Hepatocyte (in vitro differentiated cells): ENCODE measurements around the gene LILRA2. TPM values are rescaled to one million over a fixed set of nuclear protein-coding genes. Genes with fewer than 3 reads are reported as not detected.
"Not testable (repeated sequence)": the region's sequence is repeated elsewhere in the genome, so short reads cannot be mapped to it uniquely, and the experiment has no call there.

Source experiments
- DNase-seq: peaks from one replicate; pipeline ENCODE4 v3.0.0-alpha.2; 2016; ENCODE audit warnings: low spot score
- H2AFZ ChIP-seq: fragments of 200-600 bp; sonication (generic); 2 replicates; pipeline ENCODE4 v1.6.0; 2016; ENCODE audit warnings: antibody characterized with exemption, mild to moderate bottlenecking
- H3K27ac ChIP-seq: fragments of 200-600 bp; sonication (generic); 2 replicates; pipeline ENCODE4 v1.5.1; 2016; ENCODE audit warnings: mild to moderate bottlenecking
- H3K27me3 ChIP-seq: fragments of 200-600 bp; sonication (generic); 2 replicates; pipeline ENCODE4 v1.6.1; 2016
- H3K36me3 ChIP-seq: fragments of 200-600 bp; sonication (generic); replicated peaks from 2 replicates; pipeline ENCODE4 v1.5.1; 2016; ENCODE audit warnings: low read depth; ENCODE audit not compliant: insufficient read depth
- H3K4me1 ChIP-seq: fragments of 200-600 bp; sonication (generic); 2 replicates; pipeline ENCODE4 v1.5.1; 2016; ENCODE audit warnings: mild to moderate bottlenecking, moderate library complexity; ENCODE audit not compliant: insufficient read depth
- H3K4me2 ChIP-seq: fragments of 200-600 bp; sonication (generic); 2 replicates; pipeline ENCODE4 v1.6.0; 2016
- H3K4me3 ChIP-seq: fragments of 200-600 bp; sonication (generic); 2 replicates; pipeline ENCODE4 v1.5.1; 2016; ENCODE audit warnings: mild to moderate bottlenecking
- H3K79me2 ChIP-seq: fragments of 200-600 bp; sonication (generic); 2 replicates; pipeline ENCODE4 v1.6.0; 2017; ENCODE audit warnings: mild to moderate bottlenecking
- H3K9me2 ChIP-seq: fragments of 200-600 bp; sonication (generic); replicated peaks from 2 replicates; pipeline ENCODE4 v1.6.0; 2017; ENCODE audit warnings: mild to moderate bottlenecking; ENCODE audit not compliant: insufficient read depth
- H3K9me3 ChIP-seq: fragments of 200-600 bp; sonication (generic); 2 replicates; pipeline ENCODE4 v1.5.1; 2016; ENCODE audit warnings: low read depth, mild to moderate bottlenecking
- H4K20me1 ChIP-seq: fragments of 200-600 bp; sonication (generic); 2 replicates; pipeline ENCODE4 v1.6.0; 2016; ENCODE audit warnings: mild to moderate bottlenecking; ENCODE audit not compliant: insufficient read depth, poor library complexity, severe bottlenecking
- CTCF ChIP-seq: fragments of 200-600 bp; sonication (generic); IDR thresholded peaks from 2 replicates; pipeline ENCODE4 v1.5.1; 2016; ENCODE audit warnings: antibody characterized with exemption, mild to moderate bottlenecking; ENCODE audit not compliant: poor library complexity
- EZH2 ChIP-seq: fragments of 200-600 bp; sonication (generic); IDR thresholded peaks from 2 replicates; pipeline ENCODE4 v1.6.1; 2016; ENCODE audit warnings: antibody characterized with exemption, mild to moderate bottlenecking, borderline replicate concordance
- EZH2phosphoT487 ChIP-seq: fragments of 200-600 bp; sonication (generic); IDR thresholded peaks from one replicate; pipeline ENCODE4 v1.6.1; 2018; ENCODE audit warnings: antibody characterized with exemption, mild to moderate bottlenecking, low read depth, moderate library complexity; ENCODE audit not compliant: unreplicated experiment, severe bottlenecking
- WGBS: methylation state at CpG from one replicate; pipeline ENCODE4 v1.1.6; 2016; ENCODE audit warnings: low lambda C conversion rate; ENCODE audit errors: missing lambda C conversion rate; 5-methylcytosine and 5-hydroxymethylcytosine counted together
- polyA plus RNA-seq: library from polyadenylated mRNA; unstranded; fragments of >200 nt; fragmentation: Nextera tagmentation; extraction: Ambion mirVana; gene quantifications from 2 replicates; pipeline ENCODE4 v1.2.1, GENCODE V29; 2016
- small RNA-seq: library from RNA; depleted of rRNA; stranded (forward); fragments of <200 nt; gene quantifications from one replicate; pipeline ENCODE3, GENCODE V24; 2014
- total RNA-seq: library from RNA; depleted of rRNA; stranded (reverse); fragments of >200 nt; gene quantifications from 2 replicates; pipeline ENCODE4 v1.2.3, GENCODE V29; 2014

LILRA2 gene
- total and polyA plus RNA-seq, 2 experiments from 2014 or later = not detected

- DNase-seq = no peak
- Histone ChIP-seq H3K36me3 (no peaks in the 10 kb centered on the region), H3K4me1 (no peaks in the 10 kb centered on the region), H3K9me2 (no peaks in the 10 kb centered on the region), H2AFZ (no peak overlapping the region), H3K27me3 (no peaks in the 10 kb centered on the region), H3K27ac (no peak overlapping the region), H3K9me3 (no peaks in the 10 kb centered on the region), H4K20me1 (no peaks in the 10 kb centered on the region), H3K79me2 (no peaks in the 10 kb centered on the region), H3K4me2 (no peak overlapping the region), H3K4me3 (no peak overlapping the region)
- 75% methylated on average over 7 of the region's 7 CpGs for WGBS
- no peak for TF ChIP-seq EZH2
- TF ChIP-seq EZH2phosphoT487 = no peak
- TF ChIP-seq CTCF = no peak
Measured at GRCh38 chr19:54633401-54633800, 59.8 kb downstream of the LILRA2 start.

GRCh38 chr19:54636081-54636480, 62.5 kb downstream of the LILRA2 start:
- H3K27ac ChIP-seq, DNase-seq, H4K20me1 ChIP-seq, H3K4me3 ChIP-seq, H3K36me3 ChIP-seq, H3K4me2 ChIP-seq, H3K9me2 ChIP-seq, H3K27me3 ChIP-seq, H3K79me2 ChIP-seq, H3K9me3 ChIP-seq, H2AFZ ChIP-seq, H3K4me1 ChIP-seq: not testable (repeated sequence)
- 82% methylated on average over 9 of the region's 12 CpGs for WGBS

- DNase-seq = no peak
- TF ChIP-seq EZH2 (no peak), CTCF (no peak), EZH2phosphoT487 (no peak)
- no peaks in the 10 kb centered on the region for H3K79me2 ChIP-seq
- no peaks in the 10 kb centered on the region for H3K27me3 ChIP-seq
- no peaks in the 10 kb centered on the region for H4K20me1 ChIP-seq
- no peaks in the 10 kb centered on the region for H3K9me2 ChIP-seq
- H3K4me3 ChIP-seq = no peak overlapping the region
- 87% methylated on average over 18 of the region's 18 CpGs for WGBS
- no peak overlapping the region for H2AFZ ChIP-seq
- no peaks in the 10 kb centered on the region for H3K9me3 ChIP-seq
- H3K4me1 ChIP-seq = no peaks in the 10 kb centered on the region
- H3K36me3 ChIP-seq = no peaks in the 10 kb centered on the region
- H3K4me2 ChIP-seq = no peak overlapping the region
- H3K27ac ChIP-seq = no peak overlapping the region
Measured at GRCh38 chr19:54638683-54639082, 65.1 kb downstream of the LILRA2 start.

Small RNA genes within 50 kb of the gene (small RNA-seq; reads per million reads assigned to genes)
- not detected for gene AC245036.2

Other genes with a start within 250 kb of the LILRA2 start
- gene LILRA4, start 234.6 kb upstream of the LILRA2 start, total RNA-seq = not detected in 2 replicates
- gene LILRA4, start 234.6 kb upstream of the LILRA2 start, polyA plus RNA-seq = not detected in 2 replicates
- 0.20 and 3.9 TPM in 2 replicates for gene LAIR1, start 208.9 kb upstream of the LILRA2 start, total RNA-seq
- 1.8 and 2.2 TPM in 2 replicates for gene LAIR1, start 208.9 kb upstream of the LILRA2 start, polyA plus RNA-seq
- gene TTYH1, start 158.3 kb upstream of the LILRA2 start, total RNA-seq = 7.0 and 7.1 TPM in 2 replicates
- 11.0 and 19.3 TPM in 2 replicates for gene TTYH1, start 158.3 kb upstream of the LILRA2 start, polyA plus RNA-seq
- gene LENG8, start 124.6 kb upstream of the LILRA2 start, total RNA-seq = 36.6 and 40.9 TPM in 2 replicates
- gene LENG8, start 124.6 kb upstream of the LILRA2 start, polyA plus RNA-seq = 54.0 and 69.7 TPM in 2 replicates
- 3.1 and 7.9 TPM in 2 replicates for gene LENG9, start 110.0 kb upstream of the LILRA2 start, total RNA-seq
- 0.59 and 1.00 TPM in 2 replicates for gene LENG9, start 110.0 kb upstream of the LILRA2 start, polyA plus RNA-seq
- 43.1 and 46.8 TPM in 2 replicates for gene CDC42EP5, start 100.5 kb upstream of the LILRA2 start, total RNA-seq
- gene CDC42EP5, start 100.5 kb upstream of the LILRA2 start, polyA plus RNA-seq = 71.2 and 71.5 TPM in 2 replicates
- not detected in 2 replicates for gene LAIR2, start 71.0 kb upstream of the LILRA2 start, total RNA-seq
- gene LAIR2, start 71.0 kb upstream of the LILRA2 start, polyA plus RNA-seq = not detected in 2 replicates
- gene LILRA1, start 19.8 kb downstream of the LILRA2 start, total RNA-seq = not detected in 2 replicates
- gene LILRA1, start 19.8 kb downstream of the LILRA2 start, polyA plus RNA-seq = not detected in 2 replicates
- gene LILRB1, start 56.7 kb downstream of the LILRA2 start, total RNA-seq = not detected in 2 replicates
- not detected in 2 replicates for gene LILRB1, start 56.7 kb downstream of the LILRA2 start, polyA plus RNA-seq
- not detected in 2 replicates for gene LILRB4, start 89.2 kb downstream of the LILRA2 start, total RNA-seq
- not detected in 2 replicates for gene LILRB4, start 89.2 kb downstream of the LILRA2 start, polyA plus RNA-seq
- not detected in 2 replicates for gene KIR3DL3, start 150.7 kb downstream of the LILRA2 start, total RNA-seq
- not detected in 2 replicates for gene KIR3DL3, start 150.7 kb downstream of the LILRA2 start, polyA plus RNA-seq
- not detected in 2 replicates for gene KIR2DL3, start 164.7 kb downstream of the LILRA2 start, total RNA-seq
- not detected in 2 replicates for gene KIR2DL3, start 164.7 kb downstream of the LILRA2 start, polyA plus RNA-seq
- not detected in 2 replicates for gene KIR2DL1, start 196.0 kb downstream of the LILRA2 start, total RNA-seq
- gene KIR2DL1, start 196.0 kb downstream of the LILRA2 start, polyA plus RNA-seq = not detected in 2 replicates
- not detected in 2 replicates for gene KIR2DL4, start 229.8 kb downstream of the LILRA2 start, total RNA-seq
- gene KIR2DL4, start 229.8 kb downstream of the LILRA2 start, polyA plus RNA-seq = not detected in 2 replicates
- gene KIR3DL1, start 242.7 kb downstream of the LILRA2 start, total RNA-seq = not detected in 2 replicates
- gene KIR3DL1, start 242.7 kb downstream of the LILRA2 start, polyA plus RNA-seq = not detected in 2 replicates